HG03097 (cell line): ENCODE results near the gene TFF2.

Source experiments
- ATAC-seq: cut with Tn5 transposase; IDR thresholded peaks from one replicate; pipeline ENCODE4 v1.9.1; 2021; ENCODE audit not compliant: unreplicated experiment, low FRiP score

TFF2 gene

GRCh38 chr21:42367367-42368165, 16.8 kb upstream of the TFF2 start:
- ATAC-seq, result no peak

DNA sequence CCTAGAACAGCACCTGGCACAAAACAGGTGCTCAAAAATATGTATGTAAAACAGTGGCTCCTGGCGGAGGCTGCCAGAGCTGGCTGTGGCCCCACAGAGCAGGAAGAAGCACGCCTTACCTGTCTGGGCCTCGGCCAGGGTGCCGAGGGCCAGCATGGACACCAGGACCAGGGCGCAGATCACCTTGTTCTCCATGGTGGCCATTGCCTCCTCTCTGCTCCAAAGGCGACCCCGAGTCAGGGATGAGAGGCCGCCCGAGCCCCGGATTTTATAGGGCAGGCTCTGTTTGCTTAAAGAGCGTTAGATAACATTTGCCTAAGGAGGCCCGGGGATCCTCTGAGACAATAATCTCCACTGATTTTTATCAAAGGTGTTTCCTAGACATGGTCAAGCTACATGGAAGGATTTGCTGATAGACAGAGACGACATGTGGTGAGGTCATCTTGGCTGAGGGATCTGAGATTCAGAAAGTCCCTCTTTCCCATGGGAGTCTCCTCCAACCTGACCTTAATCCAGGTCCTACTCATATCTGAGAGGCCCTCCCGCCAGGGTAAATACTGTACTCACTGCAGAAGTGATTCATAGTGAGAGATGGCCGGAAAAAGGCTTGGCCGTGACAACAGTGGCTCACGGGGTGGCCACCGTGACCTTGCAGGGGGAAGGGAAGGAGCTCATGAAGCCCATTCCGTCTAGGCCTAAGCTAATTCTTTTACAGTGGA, 15.7 kb upstream of the TFF2 start, which contains the start of gene TFF1:
TSS of gene TFF1 (minus strand) at position 244 of the 719 bp plus-strand sequence. CDS start at position 204, 40 bp downstream.
- no peak for ATAC-seq

DNA sequence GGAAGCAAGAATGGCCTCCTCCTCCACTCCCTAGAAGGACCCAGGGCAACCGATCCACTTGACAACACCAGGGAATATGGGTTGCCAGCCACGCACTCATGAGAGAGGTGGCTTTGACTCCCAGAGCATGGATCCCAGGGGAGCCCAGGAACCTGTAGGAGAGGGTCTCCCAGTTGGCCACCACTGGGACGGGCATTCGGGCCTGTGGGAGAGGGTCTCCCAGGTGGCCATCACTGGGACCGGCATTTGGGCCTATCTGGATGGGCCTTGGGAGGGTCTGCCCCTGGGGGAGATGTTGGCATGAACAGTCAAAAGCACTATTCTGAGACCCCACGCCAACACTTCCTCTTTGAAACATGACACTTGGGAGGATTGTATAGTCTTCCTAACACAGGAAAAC, 15.0 kb upstream of the TFF2 start:
- no peak for ATAC-seq

DNA sequence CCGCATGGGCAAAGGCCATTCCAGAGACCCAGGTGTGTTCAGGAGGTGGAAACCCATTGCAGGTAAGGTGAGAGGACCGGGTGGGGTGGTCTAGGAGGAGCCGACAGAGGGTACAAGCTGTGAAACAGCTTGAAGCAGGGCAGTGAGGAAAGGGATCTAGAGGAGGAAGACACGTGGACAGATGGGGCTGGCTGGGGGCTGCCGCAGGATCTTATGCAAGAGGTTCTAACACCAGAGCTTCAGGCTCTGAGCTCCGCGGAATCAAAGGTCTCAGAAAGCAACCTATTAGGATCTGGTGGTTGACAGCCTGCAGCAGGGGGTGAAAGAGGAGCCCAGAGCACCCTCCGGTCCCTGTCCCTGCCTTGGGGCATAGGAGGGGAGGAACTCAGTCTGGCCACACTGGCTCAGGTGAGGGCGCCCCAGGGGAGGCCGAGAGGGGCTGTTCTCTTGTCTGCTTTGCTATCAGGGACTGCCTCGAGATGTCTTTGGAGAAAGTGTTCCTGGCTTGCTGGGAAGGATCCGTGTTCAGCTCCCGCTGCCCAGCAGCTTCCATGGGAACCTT, 13.6 kb upstream of the TFF2 start:
- no peak for ATAC-seq

DNA sequence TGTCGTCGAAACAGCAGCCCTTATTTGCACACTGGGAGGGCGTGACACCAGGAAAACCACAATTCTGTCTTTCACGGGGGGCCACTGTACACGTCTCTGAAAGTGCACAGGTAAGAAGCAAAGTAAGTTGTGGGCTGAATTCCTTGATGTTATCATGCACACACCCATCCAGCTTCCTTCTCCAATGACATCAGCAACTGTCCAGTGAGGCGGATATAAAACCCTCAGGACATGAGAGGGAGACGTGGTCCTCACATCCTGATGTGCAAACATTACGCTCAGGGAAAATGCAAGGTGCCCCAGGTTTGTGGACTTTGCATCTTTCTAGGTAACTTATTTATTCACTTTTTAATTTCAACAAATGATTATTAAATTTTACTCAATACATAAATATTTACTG, 12.5 kb upstream of the TFF2 start:
- ATAC-seq, result no peak

DNA sequence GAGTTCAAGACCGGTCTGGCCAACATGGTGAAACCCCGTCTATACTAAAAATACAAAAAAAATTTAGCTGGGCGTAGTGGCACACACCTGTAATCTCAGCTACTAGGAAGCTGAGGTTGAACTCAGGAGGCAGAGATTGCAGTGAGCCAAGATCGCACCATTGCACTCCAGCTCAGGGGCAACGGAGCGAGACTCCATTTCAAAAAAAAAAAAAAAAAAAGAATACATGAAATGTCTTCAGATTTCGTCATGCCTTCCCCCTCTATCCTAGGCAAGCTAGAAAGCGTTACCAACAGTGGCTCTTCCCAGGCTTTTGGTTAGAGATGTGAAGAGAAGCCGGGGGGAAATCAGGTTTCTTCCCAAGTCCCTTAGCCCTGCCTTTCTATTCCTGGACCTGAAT, 11.9 kb upstream of the TFF2 start:
- no peak for ATAC-seq

DNA sequence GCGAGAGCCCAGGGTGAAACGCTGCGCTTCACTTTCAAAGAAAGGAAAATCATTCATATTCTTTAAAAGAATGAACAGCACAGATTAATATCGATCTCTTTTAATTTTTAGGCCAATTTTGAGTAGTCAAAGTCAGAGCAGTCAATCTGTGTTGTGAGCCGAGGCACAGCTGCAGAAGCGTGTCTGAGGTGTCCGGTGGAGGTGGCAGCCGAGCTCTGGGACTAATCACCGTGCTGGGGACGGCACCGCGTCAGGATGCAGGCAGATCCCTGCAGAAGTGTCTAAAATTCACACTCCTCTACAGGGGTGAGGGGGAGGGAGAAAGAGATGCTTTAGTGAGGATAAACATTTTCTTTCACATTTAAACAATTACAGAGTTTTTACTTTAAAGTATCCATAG, 11.4 kb upstream of the TFF2 start:
- no peak for ATAC-seq

- no peak for ATAC-seq
Observed at GRCh38 chr21:42361286-42361685, 10.5 kb upstream of the TFF2 start.

- ATAC-seq, result no peak
Observed at GRCh38 chr21:42360317-42360716, 9.5 kb upstream of the TFF2 start.

- no peak for ATAC-seq
Observed at GRCh38 chr21:42358937-42359336, 8.1 kb upstream of the TFF2 start.

- ATAC-seq, result no peak
Observed at GRCh38 chr21:42358261-42358660, 7.5 kb upstream of the TFF2 start.

GRCh38 chr21:42357307-42357706, 6.5 kb upstream of the TFF2 start:
- ATAC-seq, result no peak

DNA sequence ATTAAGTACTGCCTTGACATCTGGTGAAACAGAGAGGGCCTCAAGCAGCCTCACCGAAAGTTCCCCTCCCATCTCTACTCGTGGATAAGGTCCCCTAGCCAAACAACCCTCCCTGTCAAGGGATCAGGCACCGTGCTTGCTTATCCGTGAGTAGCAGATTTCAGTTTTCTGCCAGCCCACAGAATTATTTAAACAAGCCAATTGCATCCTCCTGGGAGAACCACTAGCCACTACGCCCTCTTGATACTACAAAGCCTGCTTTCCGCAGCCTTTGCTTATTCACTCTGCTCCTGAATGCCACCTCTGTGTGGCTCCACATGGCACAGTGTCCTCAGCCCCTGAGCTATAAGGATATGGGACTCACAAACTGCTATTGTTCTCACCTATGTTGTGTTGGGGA, 5.9 kb upstream of the TFF2 start:
- ATAC-seq, result no peak

GRCh38 chr21:42356046-42356445, 5.3 kb upstream of the TFF2 start:
- no peak for ATAC-seq

GRCh38 chr21:42353623-42354022, 2.8 kb upstream of the TFF2 start:
- no peak for ATAC-seq

DNA sequence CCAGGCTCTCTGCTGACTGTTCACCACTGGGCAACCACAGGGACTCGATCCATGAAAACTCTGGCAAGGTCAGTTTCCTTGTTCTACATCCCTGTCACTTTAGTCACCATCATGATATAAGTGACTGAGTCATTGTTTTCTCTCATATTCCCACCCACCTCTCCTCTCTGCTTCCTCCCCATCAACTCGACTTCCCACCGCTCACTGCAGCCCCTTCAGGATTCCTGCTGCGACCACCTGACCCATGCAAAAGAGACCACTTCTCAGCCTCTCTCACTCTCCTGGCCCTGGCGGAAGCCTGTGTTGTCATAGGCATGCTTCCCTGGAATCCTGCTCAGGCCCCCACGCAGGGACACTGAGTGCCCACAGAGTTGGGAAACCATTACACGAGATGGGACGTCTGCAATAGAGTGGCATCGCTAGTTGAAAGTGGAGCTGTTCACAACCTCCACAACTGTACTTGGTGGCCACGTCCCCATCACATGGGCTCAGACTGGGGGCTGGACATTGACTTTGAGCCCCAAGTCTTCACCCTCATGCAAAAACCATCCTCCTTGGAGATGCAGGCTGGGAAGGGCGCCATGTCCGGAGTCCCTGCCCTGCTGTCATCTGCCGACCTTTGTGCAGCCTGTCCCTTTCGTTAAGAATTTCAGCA, 1.8 kb upstream of the TFF2 start:
- ATAC-seq, result no peak

- ATAC-seq, result no peak
Observed at GRCh38 chr21:42351626-42352440, 1.0 kb upstream of the TFF2 start.

DNA sequence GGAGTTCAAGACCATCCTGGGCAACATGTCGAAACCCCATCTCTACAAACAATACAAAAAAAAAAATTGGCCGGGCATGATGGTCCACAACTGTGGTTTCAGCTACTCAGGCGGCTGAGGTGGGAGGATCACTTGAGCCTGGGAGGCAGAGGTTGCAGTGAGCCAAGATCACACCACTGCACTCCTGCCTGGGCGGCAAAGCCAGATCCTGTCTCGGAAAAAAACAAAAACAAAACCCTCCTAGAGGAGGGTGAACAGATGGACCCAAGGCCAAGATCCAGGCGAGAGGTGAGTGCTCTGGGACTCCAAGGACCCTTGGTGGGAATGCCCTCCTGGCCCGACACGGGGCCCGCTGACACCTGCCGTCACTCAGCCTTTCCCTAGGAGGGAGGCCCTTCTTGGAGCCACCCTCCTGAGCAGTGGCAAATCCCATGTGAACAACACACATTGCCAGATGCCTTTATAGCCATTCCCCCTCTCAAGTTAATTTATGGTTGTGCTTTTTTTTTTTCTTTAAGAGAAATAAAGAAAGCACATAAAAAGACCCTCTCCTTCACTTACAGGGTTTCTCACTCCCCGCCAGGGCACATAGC, 380 bp downstream of the TFF2 start:
- no peak for ATAC-seq

- no peak for ATAC-seq
Observed at GRCh38 chr21:42349420-42350317, 1.1 kb downstream of the TFF2 start.
